ENCODE measurements around the gene CLCC1. TPM values are rescaled to one million over a fixed set of nuclear protein-coding genes. Genes with fewer than 3 reads are reported as not detected.

The CLCC1 gene
- total RNA-seq, 1 experiment from 2014 or later, result 18.8 TPM

DNA sequence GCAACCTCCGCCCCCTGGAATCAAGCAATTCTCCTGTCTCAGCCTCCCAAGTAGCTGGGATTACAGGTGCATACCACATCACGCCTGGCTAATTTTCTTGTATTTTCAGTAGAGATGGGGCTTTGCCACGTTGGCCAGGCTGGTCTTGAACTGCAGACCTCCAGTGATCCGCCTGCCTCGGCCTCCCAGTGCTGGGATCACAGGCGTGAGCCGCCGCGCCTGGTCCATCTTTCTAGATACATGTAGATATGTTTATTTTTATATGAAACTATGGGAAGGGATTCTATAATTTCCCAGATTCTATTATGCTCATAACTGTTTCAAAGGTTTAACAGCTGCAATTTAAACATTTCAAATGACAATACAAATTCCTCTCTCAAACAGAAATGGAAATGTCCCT is 27.1 kb downstream of the CLCC1 start:
- no peak overlapping the region for H3T11ph ChIP-seq (ENCODE audit: low read length)
- TF ChIP-seq, protein P1, sequence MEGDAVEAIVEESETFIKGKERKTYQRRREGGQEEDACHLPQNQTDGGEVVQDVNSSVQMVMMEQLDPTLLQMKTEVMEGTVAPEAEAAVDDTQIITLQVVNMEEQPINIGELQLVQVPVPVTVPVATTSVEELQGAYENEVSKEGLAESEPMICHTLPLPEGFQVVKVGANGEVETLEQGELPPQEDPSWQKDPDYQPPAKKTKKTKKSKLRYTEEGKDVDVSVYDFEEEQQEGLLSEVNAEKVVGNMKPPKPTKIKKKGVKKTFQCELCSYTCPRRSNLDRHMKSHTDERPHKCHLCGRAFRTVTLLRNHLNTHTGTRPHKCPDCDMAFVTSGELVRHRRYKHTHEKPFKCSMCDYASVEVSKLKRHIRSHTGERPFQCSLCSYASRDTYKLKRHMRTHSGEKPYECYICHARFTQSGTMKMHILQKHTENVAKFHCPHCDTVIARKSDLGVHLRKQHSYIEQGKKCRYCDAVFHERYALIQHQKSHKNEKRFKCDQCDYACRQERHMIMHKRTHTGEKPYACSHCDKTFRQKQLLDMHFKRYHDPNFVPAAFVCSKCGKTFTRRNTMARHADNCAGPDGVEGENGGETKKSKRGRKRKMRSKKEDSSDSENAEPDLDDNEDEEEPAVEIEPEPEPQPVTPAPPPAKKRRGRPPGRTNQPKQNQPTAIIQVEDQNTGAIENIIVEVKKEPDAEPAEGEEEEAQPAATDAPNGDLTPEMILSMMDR (conservative IDR thresholded peaks at IDR 0.05), result no peak
- H3K27ac Mint-ChIP-seq, result no peak overlapping the region
- DNase-seq, result no peak
- no CpG with 5 or more reads among the region's 9 CpGs for WGBS (ENCODE audit: extremely low coverage, insufficient read length, low lambda C conversion rate)
- no peak overlapping the region for H3K56ac ChIP-seq (ENCODE audit: insufficient read length, low read depth, low read length)
- H2AK5ac ChIP-seq (ENCODE audit: insufficient read length, low read length), result no peak overlapping the region
- no peak overlapping the region for H3K27ac ChIP-seq (ENCODE audit: insufficient read length, low read depth, low read length)
- H3K4me1 Mint-ChIP-seq, result no peaks in the 10 kb centered on the region
- no peak overlapping the region for H3K9ac ChIP-seq (ENCODE audit: extremely low read depth, insufficient read length, low read length)
- no peaks in the 10 kb centered on the region for H3K79me2 ChIP-seq (ENCODE audit: insufficient read depth, low read length)
- no peaks in the 10 kb centered on the region for H3K9me3 Mint-ChIP-seq
- no peaks in the 10 kb centered on the region for H3K23me2 ChIP-seq (ENCODE audit: insufficient read length, low read depth, low read length, poor library complexity, severe bottlenecking)
- no peak overlapping the region for H3K23ac ChIP-seq (ENCODE audit: insufficient read length, low read depth, low read length)
- H3K18ac ChIP-seq (ENCODE audit: insufficient read length, low read depth, low read length), result no peak overlapping the region
- H4K8ac ChIP-seq (replicated peaks; ENCODE audit: insufficient read length, low read depth, low read length), result no peak overlapping the region
- H3K27me3 Mint-ChIP-seq (ENCODE audit: low read depth), result no peaks in the 10 kb centered on the region
- no peaks in the 10 kb centered on the region for H4K20me1 ChIP-seq (ENCODE audit: control insufficient read depth, insufficient read depth, insufficient read length)
- no peak overlapping the region for H2BK12ac ChIP-seq (ENCODE audit: insufficient read length, low read depth, low read length)
- H4K5ac ChIP-seq (ENCODE audit: insufficient read length, low read depth, low read length), result no peak overlapping the region
- H2BK15ac ChIP-seq (ENCODE audit: low read depth, low read length), result no peak overlapping the region
- H3K36me3 Mint-ChIP-seq (ENCODE audit: insufficient read depth in 1 of 3, low read depth in 3 of 3), result peaks cover 35 to 71% (median 68%) of the 10 kb centered on the region in 3 experiments; a peak in 6 of 7 replicates
- H3K79me1 ChIP-seq (ENCODE audit: insufficient read depth, low read depth, low read length, poor library complexity, severe bottlenecking), result no peaks in the 10 kb centered on the region
- no peak overlapping the region for H4K91ac ChIP-seq (ENCODE audit: insufficient read length, low read depth, low read length)
- H3K9me3 ChIP-seq (ENCODE audit: control insufficient read depth, low read depth, low read length), result no peaks in the 10 kb centered on the region
- H3K4me1 ChIP-seq (ENCODE audit: insufficient read depth, low read length), result no peaks in the 10 kb centered on the region
- no peak overlapping the region for H2BK5ac ChIP-seq (ENCODE audit: insufficient read length, low read length)
- no peak overlapping the region for H2BK20ac ChIP-seq (ENCODE audit: low read depth, low read length, poor library complexity, severe bottlenecking)
- no peak overlapping the region for H3K4me2 ChIP-seq (ENCODE audit: insufficient read depth, insufficient read length, low read length)
- no peak overlapping the region for H3K4ac ChIP-seq (ENCODE audit: low read depth, low read length)
- no peak overlapping the region for H3K4me3 Mint-ChIP-seq
- H2AFZ ChIP-seq (ENCODE audit: low read length), result no peak overlapping the region
- no peak overlapping the region for H2BK120ac ChIP-seq (ENCODE audit: low read depth, low read length, poor library complexity, severe bottlenecking)
- no peak overlapping the region for H3K14ac ChIP-seq (ENCODE audit: insufficient read depth, low read length)
- H3K27me3 ChIP-seq (ENCODE audit: insufficient read depth, low read length), result no peaks in the 10 kb centered on the region
